Lower leg skin (tissue), 3 donors: ENCODE data around the gene SLC6A5.

Experiments
- CTCF ChIP-seq, 3 donors: fragments of 450-650 bp; IDR thresholded peaks; one replicate each; pipeline ENCODE4 v1.5.1; 2016; ENCODE audit warnings: antibody characterized with exemption in 3 of 3, mild to moderate bottlenecking in 3 of 3, moderate library complexity in 2 of 3
- POLR2A ChIP-seq, 2 donors: fragments of 450-650 bp; IDR thresholded peaks; one replicate each; pipeline ENCODE4 v1.6.1; 2016 to 2017; ENCODE audit warnings: antibody characterized with exemption in 2 of 2, mild to moderate bottlenecking in 1 of 2, moderate library complexity in 1 of 2

- TF ChIP-seq POLR2A (IDR thresholded peaks at IDR 0.05) (no peak), CTCF (IDR thresholded peaks at IDR 0.05) (no peak)
Measured at GRCh38 chr11:20640401-20640800, 41.0 kb downstream of the SLC6A5 start.
